IPS DF 4.7 (cell line): Measurements from ENCODE around the gene PREP.
"Not testable (repeated sequence)": the region's sequence is repeated elsewhere in the genome, so short reads cannot be mapped to it uniquely, and the experiment has no call there.

Experiments
- DNase-seq: peaks from one replicate; pipeline ENCODE4 v3.0.0-alpha.2; 2013; ENCODE audit warnings: low spot score; ENCODE audit errors: extremely low read depth

Gene PREP

DNA sequence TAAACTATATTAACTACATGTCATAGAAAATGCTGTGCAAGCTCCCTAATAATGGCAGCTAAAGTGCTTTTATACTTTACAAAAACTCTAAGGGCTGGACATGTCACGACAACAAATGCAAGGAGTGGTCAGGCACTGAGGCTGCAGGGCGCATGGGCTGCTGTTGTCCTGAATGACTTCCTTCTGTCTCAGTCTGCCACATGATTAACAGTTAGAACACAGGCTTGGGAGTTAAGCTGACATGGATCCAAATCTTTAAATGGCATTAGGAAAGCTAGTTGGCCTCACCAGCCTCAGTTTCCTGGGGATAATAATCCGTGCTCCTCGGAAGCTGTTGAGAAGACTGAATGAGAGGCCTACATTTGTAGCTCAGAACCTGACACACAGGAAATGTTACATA, 57.4 kb downstream of the PREP start:
- no peak for DNase-seq

DNA sequence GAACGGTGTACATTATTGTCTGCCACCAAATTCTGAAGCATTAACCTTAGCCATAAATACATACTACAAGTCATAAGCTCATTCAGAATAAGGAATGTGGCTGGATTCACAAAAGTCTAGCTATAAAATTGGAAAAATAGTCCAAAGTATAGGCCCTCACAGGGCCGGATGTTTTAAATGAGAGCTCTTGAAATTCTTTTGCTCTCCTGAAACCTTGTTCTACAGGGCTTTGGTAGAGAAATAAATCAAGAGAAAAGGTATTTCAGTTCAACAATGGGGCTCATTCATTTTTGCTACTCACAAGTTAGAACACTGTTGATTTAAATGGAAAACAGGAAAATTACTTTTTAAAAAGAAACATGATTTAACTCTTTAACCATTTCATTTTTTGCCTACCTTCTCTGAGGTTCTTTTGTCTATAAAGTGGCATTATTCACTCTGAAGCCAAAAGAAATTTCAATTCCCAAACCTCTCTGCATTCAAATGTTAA, 58.0 kb downstream of the PREP start:
- DNase-seq: no peak

DNA sequence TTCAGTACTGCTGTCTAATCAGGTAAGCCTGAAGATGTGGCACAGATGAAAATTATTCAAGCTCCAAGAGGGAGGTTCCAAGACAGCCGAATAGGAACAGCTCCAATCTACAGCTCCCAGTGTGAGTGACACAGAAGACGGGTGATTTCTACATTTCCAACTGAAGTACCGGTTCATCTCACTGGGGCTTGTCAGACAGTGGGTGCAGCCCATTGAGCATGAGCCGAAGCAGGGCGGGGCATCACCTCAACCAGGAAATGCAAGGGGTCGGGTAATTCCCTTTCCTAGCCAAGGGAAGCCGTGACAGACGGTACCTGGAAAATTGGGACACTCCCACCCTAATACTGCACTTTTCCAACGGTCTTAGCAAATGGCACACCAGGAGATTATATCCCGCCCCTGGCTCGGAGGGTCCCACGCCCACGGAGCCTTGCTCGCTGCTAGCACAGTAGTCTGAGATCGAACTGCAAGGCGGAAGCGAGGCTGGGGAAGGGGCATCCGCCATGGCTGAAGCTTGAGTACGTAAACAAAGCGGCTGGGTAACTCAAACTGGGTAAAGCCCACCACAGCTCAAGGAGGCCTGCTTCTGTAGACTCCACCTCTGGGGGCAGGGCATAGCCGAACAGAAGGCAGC, 64.4 kb downstream of the PREP start:
- DNase-seq: not testable (repeated sequence)

DNA sequence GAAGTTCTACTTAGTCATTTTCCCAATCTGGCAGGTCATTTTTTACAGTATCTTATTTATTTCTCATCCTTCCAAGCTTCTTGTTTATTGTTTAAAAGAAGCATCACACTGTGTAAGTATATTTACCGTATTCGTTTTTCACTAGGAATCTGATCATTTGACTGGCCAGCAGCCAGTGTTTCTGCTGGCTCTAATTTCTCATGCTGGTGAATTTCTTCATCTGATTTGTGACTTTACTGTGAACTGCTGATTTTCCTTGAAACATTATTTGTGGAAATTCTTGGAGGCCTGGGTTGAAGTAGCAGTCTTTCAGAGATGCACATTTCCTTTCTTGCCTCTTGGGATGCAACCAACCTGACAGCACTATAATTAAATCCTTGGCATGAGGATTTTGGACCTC, 65.9 kb downstream of the PREP start:
- DNase-seq: no peak

DNA sequence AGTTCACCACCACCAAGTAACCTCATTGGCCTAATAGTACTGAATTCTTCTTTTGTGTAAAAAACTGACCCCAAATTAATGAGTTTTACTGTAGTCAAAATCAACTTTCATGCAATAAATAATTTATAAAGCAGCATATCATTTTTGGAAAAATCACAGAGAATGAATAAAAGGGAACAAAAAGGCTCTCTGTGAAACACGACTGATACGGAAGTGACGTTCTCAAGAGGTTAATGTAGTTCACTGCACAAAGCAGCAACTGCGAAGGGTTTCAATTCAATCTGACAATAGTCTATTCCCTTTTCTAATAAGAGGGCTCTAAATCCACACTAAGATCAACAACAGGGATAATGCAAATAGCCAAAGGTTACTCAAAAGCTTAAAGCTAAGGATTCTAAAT, 70.3 kb downstream of the PREP start:
- no peak for DNase-seq

DNA sequence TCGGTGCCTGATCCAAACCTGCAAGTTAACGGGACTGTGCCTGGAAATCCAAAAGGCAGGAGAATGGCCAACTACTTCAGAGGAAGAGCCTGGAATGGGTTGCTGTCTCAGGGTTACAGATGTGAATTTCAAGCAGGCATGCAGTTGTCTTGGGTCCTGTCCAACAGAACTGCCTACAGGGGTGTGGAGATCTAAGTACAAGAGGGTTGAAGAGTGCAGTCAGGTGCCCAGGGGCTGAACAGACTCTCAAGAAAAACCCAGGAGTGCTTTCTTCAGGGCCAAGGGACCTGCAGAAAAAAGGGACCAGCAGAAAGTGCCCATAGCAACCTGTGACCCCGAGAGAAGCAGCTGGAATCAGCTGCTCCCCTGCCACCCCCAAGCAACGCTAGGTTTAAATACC, 71.0 kb downstream of the PREP start:
- DNase-seq: no peak

DNA sequence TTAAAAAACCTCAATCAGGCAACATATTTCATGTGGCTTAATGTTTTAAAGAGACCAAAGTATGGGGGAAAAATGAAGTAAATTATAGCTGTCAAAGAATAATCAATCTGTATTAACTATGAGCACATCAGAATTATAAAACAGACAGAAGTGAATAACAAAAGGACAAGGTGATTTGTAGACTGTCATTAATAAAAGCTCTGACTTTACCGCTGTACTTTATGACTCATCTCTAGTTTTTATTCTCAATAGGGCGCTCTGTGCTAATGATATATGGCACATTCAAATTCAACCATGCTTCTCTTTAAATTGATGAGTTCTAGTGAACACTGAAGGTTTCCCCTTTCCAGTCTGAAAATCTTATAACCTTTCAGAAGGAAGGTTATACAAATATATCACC, 72.0 kb downstream of the PREP start:
- DNase-seq: no peak

DNA sequence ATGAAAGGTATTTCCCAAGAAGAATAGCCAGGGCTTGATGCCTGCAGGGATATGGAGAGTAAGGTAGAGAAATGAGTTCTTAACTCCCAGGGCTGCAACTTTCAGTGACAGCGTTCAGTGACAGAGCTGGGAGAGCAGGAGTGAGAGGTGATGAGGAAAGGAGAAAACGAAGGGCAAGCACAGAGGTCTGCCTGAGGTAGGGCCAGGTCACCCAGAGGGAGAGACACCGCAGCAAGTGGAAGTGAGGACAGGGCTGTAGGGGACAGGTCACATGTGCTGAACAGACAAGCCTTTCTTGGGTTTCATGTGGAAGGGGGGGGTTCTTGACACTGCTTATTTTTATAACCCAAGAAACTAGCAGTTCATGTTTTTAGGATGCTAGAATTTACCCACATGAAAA, 72.5 kb downstream of the PREP start:
- no peak for DNase-seq

DNA sequence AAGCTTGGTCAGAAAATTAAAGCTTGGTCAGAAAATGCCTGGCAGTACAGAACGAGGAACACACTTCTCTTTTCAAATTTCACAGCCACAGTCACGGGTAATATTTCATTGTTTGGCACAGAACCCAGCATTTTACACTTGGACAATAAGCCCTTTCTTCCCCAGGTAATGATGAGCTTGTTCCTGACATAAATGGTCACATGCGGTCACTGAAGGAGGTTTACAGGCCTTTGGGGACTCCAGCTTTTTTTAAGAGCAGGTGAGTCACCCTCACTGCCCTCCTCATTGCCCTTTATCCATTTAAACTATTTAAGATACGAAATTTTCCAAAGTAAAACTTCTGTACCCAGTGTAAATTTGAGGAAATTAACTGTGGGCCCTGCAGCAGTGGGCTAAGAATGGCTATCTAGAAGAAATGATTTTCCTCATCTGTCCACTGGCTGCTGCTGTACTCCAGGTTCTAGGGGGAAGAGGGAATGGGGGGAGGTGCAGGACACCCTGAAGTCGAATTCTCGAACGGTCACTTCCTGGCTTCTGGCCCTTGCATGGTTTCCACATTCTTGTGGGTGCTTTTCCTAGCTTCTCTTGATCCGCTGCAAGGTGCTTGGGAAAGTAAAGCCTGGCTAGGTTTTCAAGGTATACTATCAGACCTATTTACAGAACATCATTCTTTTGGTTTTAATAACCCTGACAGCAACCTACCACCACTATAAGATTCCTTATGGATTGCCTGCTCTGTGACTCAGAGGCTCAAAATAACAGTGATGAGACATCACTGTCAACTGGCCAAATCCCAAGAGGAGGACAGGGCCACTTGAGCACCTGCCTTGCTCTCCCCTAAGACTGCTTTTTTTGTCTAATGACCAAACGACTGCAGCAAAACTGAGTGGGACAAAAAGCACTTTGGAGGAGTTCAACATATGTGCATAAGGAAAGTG, 75.8 kb downstream of the PREP start:
- no peak for DNase-seq

DNA sequence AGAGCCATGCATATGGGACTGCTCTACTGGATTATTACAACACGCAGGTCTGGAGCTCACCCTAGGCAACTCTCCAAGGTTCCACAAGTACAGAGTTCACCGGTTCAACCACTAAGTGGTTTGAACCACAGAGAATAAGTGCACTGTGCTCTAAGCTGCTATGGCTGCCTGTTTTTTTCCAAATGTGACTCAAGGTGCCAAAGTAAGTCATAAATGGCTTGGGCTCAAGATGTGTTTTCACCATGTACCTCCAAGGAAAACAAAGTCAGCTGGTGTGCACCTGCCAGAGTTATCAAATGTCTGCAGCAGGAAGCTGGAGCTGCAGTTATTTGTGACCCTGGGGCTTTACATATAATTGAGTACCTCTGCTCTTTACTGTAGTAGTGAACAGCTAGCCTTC, 76.7 kb downstream of the PREP start:
- no peak for DNase-seq

DNA sequence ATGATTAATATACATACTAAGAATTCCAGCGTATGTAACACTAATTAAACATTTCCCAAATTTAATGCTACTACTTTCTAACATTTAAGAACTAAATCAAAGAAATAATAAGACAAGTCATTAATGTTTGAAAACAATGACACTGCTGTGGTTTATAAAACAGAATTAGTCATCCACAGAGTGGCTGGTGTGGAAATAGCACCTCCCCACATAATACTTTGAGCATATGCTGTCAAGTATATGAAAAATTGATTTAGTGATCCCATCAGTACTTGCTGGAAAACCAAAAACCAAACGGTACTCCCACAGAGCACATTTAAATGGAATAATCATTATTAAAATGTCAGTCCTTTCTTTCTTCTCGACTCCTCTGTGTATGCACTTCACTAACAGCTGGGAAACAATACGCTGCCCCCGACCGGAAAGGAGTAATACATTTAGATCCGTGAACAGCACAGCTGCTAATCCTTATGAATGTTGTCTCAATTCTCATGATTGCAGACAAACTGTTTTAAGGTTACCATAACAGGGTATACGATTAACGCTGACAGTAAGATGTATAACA, 78.4 kb downstream of the PREP start:
- DNase-seq: no peak

DNA sequence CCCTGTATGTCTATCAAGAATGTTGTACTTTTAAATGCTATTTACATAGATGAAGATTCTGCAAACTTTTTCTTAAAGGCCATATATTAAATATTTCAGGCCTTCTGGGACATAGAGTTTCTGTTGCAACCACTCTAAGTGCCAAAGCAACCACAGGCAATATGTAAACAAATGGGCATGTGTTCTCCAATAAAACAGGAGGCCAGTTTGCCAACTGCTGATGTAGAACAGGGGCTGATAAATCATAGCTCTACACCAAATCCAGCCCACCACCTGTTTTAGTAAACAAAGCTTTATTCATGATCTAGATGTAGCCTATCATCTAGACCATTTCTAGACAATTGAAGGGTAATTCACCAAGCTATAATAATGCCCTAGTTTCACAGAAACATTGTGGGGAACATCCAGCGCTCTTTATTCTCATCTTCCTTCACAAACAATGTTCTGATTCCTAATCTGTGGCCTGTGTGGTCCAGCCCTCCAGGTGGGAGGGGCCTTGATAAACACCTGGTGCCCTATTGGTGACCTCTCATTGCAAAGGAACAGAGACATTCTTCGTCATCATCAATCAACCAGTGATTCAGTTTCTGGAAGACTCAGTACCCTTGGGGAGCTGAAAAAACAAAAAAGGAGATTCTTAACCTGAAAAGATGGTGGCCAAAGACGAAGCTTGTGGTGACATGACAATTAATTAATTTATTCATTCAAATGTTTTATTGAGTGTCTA, 80.2 kb downstream of the PREP start:
- DNase-seq: no peak

DNA sequence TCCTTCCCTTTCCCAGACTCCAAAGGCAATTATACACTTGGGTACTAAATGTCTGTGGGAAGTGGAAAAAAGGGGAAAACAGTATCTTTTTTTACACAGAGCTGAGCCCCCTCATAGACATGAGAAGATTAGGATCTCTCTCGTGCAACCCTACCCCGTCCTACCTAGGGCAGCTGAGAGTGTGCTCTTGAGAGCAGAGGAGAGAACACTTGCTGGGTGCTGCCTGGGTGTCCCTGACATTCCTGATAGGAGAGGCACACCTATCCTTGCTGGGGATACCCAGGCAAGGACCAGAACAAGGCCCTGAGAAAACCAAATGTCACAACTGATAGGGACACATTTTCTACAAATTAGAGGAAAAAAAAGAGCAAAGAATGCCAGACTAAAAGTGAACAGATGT, 81.2 kb downstream of the PREP start:
- no peak for DNase-seq

DNA sequence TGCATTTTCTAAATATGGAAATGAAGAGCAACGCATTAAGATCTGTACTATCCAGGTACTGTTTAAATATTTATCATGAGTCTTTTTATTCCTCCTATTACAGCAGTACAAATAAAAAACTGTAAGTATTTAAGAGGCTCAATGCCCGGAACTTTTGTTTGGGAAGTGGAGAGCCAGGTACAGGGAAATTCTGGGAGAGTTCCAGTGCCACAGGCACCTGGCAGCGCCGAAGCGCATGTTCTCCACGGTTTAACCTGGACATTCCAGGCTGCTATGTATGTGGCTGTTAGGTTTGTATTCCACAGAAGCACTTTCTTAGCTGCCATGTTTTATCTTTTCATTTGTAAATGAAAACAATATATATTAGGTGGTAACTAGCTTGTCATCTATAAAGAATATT, 81.7 kb downstream of the PREP start:
- DNase-seq: no peak

DNA sequence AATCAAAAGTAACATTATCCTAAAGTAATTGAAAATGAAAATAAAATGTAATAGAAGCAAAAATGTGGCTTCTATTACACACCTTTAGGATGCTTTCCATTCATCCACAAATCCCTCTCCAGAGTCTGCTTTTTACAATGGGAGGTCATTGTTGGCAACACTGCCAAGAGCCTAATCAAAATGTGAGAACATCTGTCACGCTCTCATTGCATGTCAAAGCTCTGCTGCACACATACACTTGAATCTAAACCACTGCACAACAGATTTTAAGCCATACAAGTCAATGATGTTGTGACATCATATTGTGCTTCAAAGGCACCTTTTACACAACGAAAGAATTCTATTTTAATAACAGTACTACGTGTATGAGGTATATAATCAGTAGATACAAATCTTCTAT, 82.1 kb downstream of the PREP start:
- DNase-seq: no peak

DNA sequence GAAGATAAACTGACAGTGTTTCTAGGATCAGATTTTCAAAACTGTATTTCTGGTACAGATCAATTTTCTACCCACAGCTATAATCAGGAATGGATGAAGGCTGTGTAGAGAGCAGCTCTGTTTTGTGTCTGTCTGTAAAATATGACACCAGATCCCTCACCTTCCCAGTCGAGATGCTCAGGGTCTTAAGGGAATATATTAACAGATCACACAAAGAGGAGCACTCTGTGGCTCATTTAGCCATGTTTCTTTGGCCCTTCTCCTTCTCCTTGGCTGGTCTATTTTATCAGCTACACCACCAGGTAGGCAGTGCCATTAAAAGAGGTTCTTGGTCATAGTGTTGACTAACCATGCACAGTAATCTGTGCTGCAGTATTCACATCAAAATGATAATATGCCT, 82.6 kb downstream of the PREP start:
- DNase-seq: no peak

DNA sequence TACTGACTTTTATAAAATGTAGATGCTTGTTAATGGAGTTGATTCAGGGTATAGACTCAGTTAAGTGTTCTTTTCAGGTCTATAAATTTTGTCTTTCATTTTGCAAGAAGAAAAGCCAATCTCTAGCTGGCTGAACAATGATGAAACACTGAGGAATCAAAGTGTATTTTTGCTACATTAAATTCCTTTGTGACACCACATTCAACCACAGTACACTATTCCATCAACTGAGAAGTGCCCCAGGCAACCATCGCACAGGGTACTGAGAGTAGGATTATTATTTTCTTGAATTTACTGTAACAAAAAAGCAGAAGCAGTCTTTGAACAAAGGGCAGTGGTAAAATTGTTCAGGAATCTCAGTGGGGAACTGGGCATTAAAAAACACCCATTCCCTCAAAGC, 83.6 kb downstream of the PREP start:
- no peak for DNase-seq

DNA sequence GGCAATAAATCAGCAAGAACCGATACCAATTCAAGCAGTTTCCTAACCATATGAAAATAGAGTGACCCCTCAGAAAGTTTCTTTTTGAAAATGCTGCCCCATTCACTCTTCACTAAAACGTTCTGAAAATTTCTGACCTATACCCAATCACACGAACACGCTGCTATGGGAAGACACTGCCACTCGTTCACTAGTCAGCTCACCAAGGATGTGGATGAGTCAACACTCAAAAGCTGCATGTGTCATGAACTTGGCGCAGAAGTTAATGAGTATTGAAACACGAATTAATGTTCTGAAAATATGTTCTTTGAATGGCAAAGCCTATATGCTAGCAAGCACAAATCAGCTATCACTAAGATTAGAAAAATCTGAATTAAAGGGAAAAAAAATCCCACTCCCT, 84.2 kb downstream of the PREP start:
- DNase-seq: no peak

DNA sequence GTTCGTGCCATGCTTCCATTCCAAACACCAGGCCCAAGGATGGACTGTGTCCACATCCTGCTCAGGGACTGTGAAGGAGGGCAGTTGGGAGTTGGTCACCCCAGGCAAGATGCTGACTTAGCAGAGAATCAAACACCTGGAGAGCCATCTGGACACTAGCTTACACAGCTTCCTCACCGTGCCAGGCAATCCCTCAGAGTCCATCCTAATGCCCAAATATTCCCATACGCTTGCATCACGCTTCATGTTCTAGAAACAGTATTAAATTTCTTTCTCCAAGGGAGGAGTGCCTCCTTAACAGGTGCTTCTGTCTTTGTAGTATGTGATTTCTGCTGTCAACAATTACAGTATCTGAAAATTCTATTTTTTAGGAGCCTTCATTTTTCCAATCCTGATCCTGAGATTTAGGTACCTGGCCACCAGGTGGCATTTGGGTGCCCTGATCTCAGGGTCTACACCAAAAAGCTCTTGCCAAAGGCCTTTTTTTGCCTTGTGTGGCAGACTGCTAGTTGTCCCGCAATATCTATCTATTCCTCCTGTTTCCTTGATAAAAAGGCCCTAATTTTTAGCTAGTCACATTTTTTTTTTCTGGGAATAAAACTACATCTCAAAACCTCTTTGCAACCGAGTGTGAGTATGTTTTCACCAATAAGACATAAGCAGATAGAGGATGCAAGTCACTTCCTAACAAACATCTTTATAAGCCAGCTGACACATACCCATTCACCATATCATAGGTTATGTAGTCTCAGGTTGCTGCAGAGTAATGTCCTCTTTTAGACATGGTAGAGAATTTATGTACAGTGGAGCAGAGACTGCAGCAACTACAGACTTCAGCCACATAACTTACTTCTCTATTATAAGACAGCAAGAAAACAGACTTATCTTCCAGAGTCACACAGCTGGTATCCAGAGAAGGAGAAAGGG, 85.0 kb downstream of the PREP start:
- no peak for DNase-seq

DNA sequence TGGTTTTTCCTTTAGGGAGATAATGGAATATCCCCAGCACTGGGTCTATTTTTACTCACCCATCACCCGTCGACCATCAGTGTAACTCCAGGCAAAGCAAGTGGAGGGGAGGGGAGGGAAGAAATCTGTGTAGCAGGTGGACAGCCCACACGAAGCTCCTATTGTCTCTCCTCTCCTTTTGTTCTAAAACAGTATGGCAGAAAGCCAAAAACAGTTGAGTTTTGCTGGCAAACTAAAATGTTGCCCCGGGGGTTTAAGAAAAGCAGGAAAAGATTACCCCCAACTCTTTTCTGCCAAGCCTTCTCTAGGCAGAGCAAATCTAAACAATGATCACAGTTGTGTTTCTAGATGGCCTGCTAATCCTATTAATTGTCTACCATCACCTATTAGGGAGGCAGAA, 89.7 kb downstream of the PREP start:
- DNase-seq: no peak

DNA sequence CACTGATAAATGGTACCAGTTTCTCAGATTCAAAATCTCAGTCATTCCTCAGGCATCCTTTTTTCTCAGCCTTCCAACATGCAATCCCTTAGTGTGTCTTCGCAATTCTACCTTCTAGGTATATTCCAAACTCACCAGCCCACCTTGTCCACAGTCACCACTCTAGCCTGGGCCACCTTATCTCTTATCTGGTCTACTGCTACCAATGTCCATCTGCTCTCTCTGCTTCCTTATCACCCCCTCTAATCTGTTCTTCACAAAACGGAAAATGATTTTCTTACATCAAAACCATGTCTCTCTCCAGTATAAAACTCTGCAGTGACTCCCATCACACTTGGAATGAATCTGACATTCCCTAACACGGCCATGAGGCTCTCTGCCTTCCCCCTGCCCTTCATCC, 91.9 kb downstream of the PREP start:
- no peak for DNase-seq
